ENCODE measurements around the gene KIAA1549.
"Not testable (repeated sequence)": the region's sequence is repeated elsewhere in the genome, so short reads cannot be mapped to it uniquely, and the experiment has no call there.

Gene KIAA1549

GRCh38 chr7:138816650-138817049, 164.5 kb downstream of the KIAA1549 start:
- H3K9me3 ChIP-seq (ENCODE audit: low read depth, low read length): no peaks in the 10 kb centered on the region
- H3K9ac ChIP-seq (ENCODE audit: insufficient read length): no peak overlapping the region
- TF ChIP-seq POLR2AphosphoS5 (IDR thresholded peaks at IDR 0.05; ENCODE audit: borderline replicate concordance, low read depth, low read length) (no peak), FOXP2 (optimal IDR thresholded peaks at IDR 0.05; ENCODE audit: control extremely low read depth, extremely low read length, insufficient read depth) (no peak), EZH2 (IDR thresholded peaks at IDR 0.05) (no peak)
- H3K4me3 ChIP-seq: no peak overlapping the region
- no peaks in the 10 kb centered on the region for H3K36me3 ChIP-seq (ENCODE audit: insufficient read depth, low read length)
- DNase-seq (ENCODE audit: low read depth, low spot score): no peak
- H3K27ac ChIP-seq: no peak overlapping the region

GRCh38 chr7:138814816-138815332, 166.3 kb downstream of the KIAA1549 start:
- Histone ChIP-seq H3K27ac (no peak overlapping the region), H3K9me3 (ENCODE audit: low read depth, low read length) (no peaks in the 10 kb centered on the region), H3K9ac (ENCODE audit: insufficient read length) (no peak overlapping the region), H3K36me3 (ENCODE audit: insufficient read depth, low read length) (no peaks in the 10 kb centered on the region), H3K4me3 (no peak overlapping the region)
- TF ChIP-seq POLR2AphosphoS5 (IDR thresholded peaks at IDR 0.05; ENCODE audit: borderline replicate concordance, low read depth, low read length) (no peak), EZH2 (IDR thresholded peaks at IDR 0.05) (no peak), FOXP2 (optimal IDR thresholded peaks at IDR 0.05; ENCODE audit: control extremely low read depth, extremely low read length, insufficient read depth) (no peak)
- DNase-seq (ENCODE audit: low read depth, low spot score): no peak

GRCh38 chr7:138813945-138814344, 167.2 kb downstream of the KIAA1549 start:
- Histone ChIP-seq H3K36me3 (ENCODE audit: insufficient read depth, low read length) (no peaks in the 10 kb centered on the region), H3K9me3 (ENCODE audit: low read depth, low read length) (no peaks in the 10 kb centered on the region), H3K27ac (no peak overlapping the region), H3K9ac (ENCODE audit: insufficient read length) (no peak overlapping the region), H3K4me3 (no peak overlapping the region)
- TF ChIP-seq FOXP2 (optimal IDR thresholded peaks at IDR 0.05; ENCODE audit: control extremely low read depth, extremely low read length, insufficient read depth): no peak
- no peak for DNase-seq (ENCODE audit: low read depth, low spot score)

GRCh38 chr7:138811327-138811726, 169.9 kb downstream of the KIAA1549 start:
- not testable (repeated sequence) for H3K9me3 ChIP-seq (ENCODE audit: low read depth, low read length); DNase-seq (ENCODE audit: low read depth, low spot score); H3K27ac ChIP-seq; H3K4me3 ChIP-seq; H3K9ac ChIP-seq (ENCODE audit: insufficient read length); H3K36me3 ChIP-seq (ENCODE audit: insufficient read depth, low read length)

GRCh38 chr7:138809346-138809745, 171.8 kb downstream of the KIAA1549 start:
- TF ChIP-seq EZH2 (IDR thresholded peaks at IDR 0.05): no peak
- TF ChIP-seq FOXP2 (optimal IDR thresholded peaks at IDR 0.05; ENCODE audit: control extremely low read depth, extremely low read length, insufficient read depth): no peak
- TF ChIP-seq POLR2AphosphoS5 (IDR thresholded peaks at IDR 0.05; ENCODE audit: borderline replicate concordance, low read depth, low read length): no peak
- no peaks in the 10 kb centered on the region for H3K36me3 ChIP-seq (ENCODE audit: insufficient read depth, low read length)

GRCh38 chr7:138804618-138805017, 176.6 kb downstream of the KIAA1549 start:
- no peaks in the 10 kb centered on the region for H3K36me3 ChIP-seq (ENCODE audit: insufficient read depth, low read length)
- H3K4me3 ChIP-seq: no peak overlapping the region
- TF ChIP-seq EZH2 (IDR thresholded peaks at IDR 0.05) (no peak), POLR2AphosphoS5 (IDR thresholded peaks at IDR 0.05; ENCODE audit: borderline replicate concordance, low read depth, low read length) (no peak), FOXP2 (optimal IDR thresholded peaks at IDR 0.05; ENCODE audit: control extremely low read depth, extremely low read length, insufficient read depth) (no peak)
- DNase-seq (ENCODE audit: low read depth, low spot score): no peak
- no peak overlapping the region for H3K27ac ChIP-seq
- H3K9ac ChIP-seq (ENCODE audit: insufficient read length): no peak overlapping the region
- H3K9me3 ChIP-seq (ENCODE audit: low read depth, low read length): no peaks in the 10 kb centered on the region

More at GRCh38 chr7:138809346-138809745, 171.8 kb downstream of the KIAA1549 start:
- DNase-seq (ENCODE audit: low read depth, low spot score): no peak
- no peak overlapping the region for H3K9ac ChIP-seq (ENCODE audit: insufficient read length)
- no peaks in the 10 kb centered on the region for H3K9me3 ChIP-seq (ENCODE audit: low read depth, low read length)
- no peak overlapping the region for H3K27ac ChIP-seq
- H3K4me3 ChIP-seq: no peak overlapping the region

GRCh38 chr7:138802706-138803105, 178.5 kb downstream of the KIAA1549 start:
- no peaks in the 10 kb centered on the region for H3K9me3 ChIP-seq (ENCODE audit: low read depth, low read length)
- no peak overlapping the region for H3K4me3 ChIP-seq
- H3K9ac ChIP-seq (ENCODE audit: insufficient read length): no peak overlapping the region
- no peak overlapping the region for H3K27ac ChIP-seq
- no peaks in the 10 kb centered on the region for H3K36me3 ChIP-seq (ENCODE audit: insufficient read depth, low read length)
- DNase-seq (ENCODE audit: low read depth, low spot score): no peak
- TF ChIP-seq FOXP2 (optimal IDR thresholded peaks at IDR 0.05; ENCODE audit: control extremely low read depth, extremely low read length, insufficient read depth) (no peak), POLR2AphosphoS5 (IDR thresholded peaks at IDR 0.05; ENCODE audit: borderline replicate concordance, low read depth, low read length) (no peak), EZH2 (IDR thresholded peaks at IDR 0.05) (no peak)

- H3K4me3 ChIP-seq: no peak overlapping the region
- H3K9me3 ChIP-seq (ENCODE audit: low read depth, low read length): no peaks in the 10 kb centered on the region
- H3K36me3 ChIP-seq (ENCODE audit: insufficient read depth, low read length): no peaks in the 10 kb centered on the region
- no peak overlapping the region for H3K9ac ChIP-seq (ENCODE audit: insufficient read length)
- no peak for DNase-seq (ENCODE audit: low read depth, low spot score)
- no peak for TF ChIP-seq POLR2AphosphoS5 (IDR thresholded peaks at IDR 0.05; ENCODE audit: borderline replicate concordance, low read depth, low read length)
- no peak for TF ChIP-seq FOXP2 (optimal IDR thresholded peaks at IDR 0.05; ENCODE audit: control extremely low read depth, extremely low read length, insufficient read depth)
- no peak for TF ChIP-seq EZH2 (IDR thresholded peaks at IDR 0.05)
- no peak overlapping the region for H3K27ac ChIP-seq
Observed at GRCh38 chr7:138801256-138801655, 179.9 kb downstream of the KIAA1549 start.

- H3K36me3 ChIP-seq (ENCODE audit: insufficient read depth, low read length): no peaks in the 10 kb centered on the region
Observed at GRCh38 chr7:138799336-138800000, 181.7 kb downstream of the KIAA1549 start.

More at GRCh38 chr7:138799336-138800000, 181.7 kb downstream of the KIAA1549 start:
- Histone ChIP-seq H3K27ac (no peak overlapping the region), H3K9me3 (ENCODE audit: low read depth, low read length) (no peaks in the 10 kb centered on the region), H3K4me3 (no peak overlapping the region), H3K9ac (ENCODE audit: insufficient read length) (no peak overlapping the region)
- no peak for DNase-seq (ENCODE audit: low read depth, low spot score)
- TF ChIP-seq FOXP2 (optimal IDR thresholded peaks at IDR 0.05; ENCODE audit: control extremely low read depth, extremely low read length, insufficient read depth) (no peak), EZH2 (IDR thresholded peaks at IDR 0.05) (no peak), POLR2AphosphoS5 (IDR thresholded peaks at IDR 0.05; ENCODE audit: borderline replicate concordance, low read depth, low read length) (no peak)
